Esophagus muscularis mucosa (tissue), 3 donors: ENCODE data around the gene SRMS.

ENCODE experiments used
- POLR2A ChIP-seq: fragments of 450-650 bp; IDR thresholded peaks from one replicate; pipeline ENCODE4 v1.6.1; 2017; ENCODE audit warnings: antibody characterized with exemption, moderate library complexity, mild to moderate bottlenecking, low read depth
- TF ChIP-seq, protein P1 (sequence below), 3 experiments: fragments of 200-600 bp in 2 of 3; fragments of 450-650 bp in 1 of 3; sonication (generic) in 2 of 3; IDR thresholded peaks; one replicate each; pipeline ENCODE4 v1.5.1; 2017 to 2019; ENCODE audit warnings: antibody characterized with exemption in 3 of 3, mild to moderate bottlenecking in 2 of 3, moderate library complexity in 1 of 3

DNA sequence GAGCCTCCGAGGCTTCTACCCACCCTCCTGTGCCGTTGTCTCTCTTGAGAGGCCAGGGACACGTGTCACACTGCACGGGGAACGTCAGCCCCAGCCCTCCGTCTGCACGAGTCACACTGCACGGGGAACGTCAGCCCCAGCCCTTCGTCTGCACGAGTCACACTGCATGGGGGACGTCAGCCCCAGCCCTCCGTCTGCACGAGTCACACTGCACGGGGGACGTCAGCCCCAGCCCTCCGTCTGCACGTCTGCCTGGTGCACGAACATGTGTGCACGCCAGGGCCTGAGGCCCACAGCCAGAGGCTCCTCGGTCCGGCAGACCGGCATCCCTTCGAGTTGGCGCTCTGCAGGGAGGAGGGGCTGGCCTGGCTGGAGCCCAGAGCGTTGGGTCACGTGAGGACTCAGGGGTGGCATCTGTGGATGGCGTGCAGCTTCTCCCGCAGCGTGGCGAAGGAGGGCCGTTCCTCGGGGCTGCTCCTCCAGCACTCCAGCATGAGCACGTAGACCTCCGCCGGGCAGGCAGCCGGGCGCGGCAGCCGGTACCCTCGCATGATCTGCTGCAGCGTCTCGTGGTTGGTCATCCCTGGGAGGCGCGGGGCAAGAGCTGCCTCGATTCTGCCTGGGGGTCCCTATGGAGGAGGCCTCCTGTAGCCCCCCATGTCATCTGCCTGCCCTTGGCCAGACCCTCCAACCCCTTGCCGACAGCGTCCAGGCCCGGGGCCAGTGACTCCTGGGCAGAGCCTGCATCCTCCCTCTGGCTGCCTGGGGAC is 6.9 kb downstream of the SRMS start:
- TF ChIP-seq, protein P1, sequence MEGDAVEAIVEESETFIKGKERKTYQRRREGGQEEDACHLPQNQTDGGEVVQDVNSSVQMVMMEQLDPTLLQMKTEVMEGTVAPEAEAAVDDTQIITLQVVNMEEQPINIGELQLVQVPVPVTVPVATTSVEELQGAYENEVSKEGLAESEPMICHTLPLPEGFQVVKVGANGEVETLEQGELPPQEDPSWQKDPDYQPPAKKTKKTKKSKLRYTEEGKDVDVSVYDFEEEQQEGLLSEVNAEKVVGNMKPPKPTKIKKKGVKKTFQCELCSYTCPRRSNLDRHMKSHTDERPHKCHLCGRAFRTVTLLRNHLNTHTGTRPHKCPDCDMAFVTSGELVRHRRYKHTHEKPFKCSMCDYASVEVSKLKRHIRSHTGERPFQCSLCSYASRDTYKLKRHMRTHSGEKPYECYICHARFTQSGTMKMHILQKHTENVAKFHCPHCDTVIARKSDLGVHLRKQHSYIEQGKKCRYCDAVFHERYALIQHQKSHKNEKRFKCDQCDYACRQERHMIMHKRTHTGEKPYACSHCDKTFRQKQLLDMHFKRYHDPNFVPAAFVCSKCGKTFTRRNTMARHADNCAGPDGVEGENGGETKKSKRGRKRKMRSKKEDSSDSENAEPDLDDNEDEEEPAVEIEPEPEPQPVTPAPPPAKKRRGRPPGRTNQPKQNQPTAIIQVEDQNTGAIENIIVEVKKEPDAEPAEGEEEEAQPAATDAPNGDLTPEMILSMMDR (IDR thresholded peaks at IDR 0.05) = no peak
- no peak for TF ChIP-seq POLR2A
